Measurements from ENCODE around the gene GPC2. TPM values are rescaled to one million over a fixed set of nuclear protein-coding genes. Genes with fewer than 3 reads are reported as not detected.

The GPC2 gene
- total and polyA plus RNA-seq, 2 donors (not counting 3 experiments of a cell fraction or from before 2014, with no cell fraction given): 9.2 to 17.5 TPM

DNA sequence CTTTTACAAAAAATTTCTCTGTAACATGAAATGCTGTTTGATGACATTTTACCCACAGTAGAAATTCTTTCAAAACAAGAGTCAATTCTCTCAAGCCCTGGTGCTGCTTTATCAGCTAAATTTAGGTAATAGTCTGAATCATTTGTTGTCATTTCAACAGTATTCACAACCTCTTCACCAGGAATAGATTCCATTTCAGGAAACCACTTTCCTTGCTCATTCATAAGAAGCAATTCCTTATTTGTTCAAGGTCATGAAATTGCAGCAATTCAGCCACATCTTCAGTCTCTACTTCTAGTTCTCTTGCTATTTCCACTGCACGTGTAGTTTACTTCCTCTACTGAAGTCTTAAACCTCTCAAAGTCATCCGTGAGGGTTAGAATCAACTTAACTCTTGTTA, 14.6 kb upstream of the GPC2 start:
- H3K9ac ChIP-seq (replicated peaks; ENCODE audit: extremely low read depth, insufficient read depth, low read length): no peak overlapping the region

More for the DNA sequence above, 14.6 kb upstream of the GPC2 start:
- H2AFZ ChIP-seq (ENCODE audit: low read depth, low read length): no peak overlapping the region
- H3K27ac ChIP-seq (ENCODE audit: insufficient read depth, low read depth, low read length): no peak overlapping the region
- H3K9me3 ChIP-seq (replicated peaks; ENCODE audit: control insufficient read depth, insufficient read depth, low read length): no peaks in the 10 kb centered on the region
- dilution Hi-C loops (cut with MboI; ENCODE audit: extremely low pct_ligation_motif_present, low sequenced_read_pairs): no loop called here
- no peaks in the 10 kb centered on the region for H3K79me2 ChIP-seq (ENCODE audit: control insufficient read depth, insufficient read depth, low read length)
- peaks cover 3 to 9% of the 10 kb centered on the region in 2 experiments for H3K27me3 ChIP-seq (ENCODE audit: control insufficient read depth in 2 of 2, insufficient read depth in 2 of 2, low read length in 2 of 2)
- no peaks in the 10 kb centered on the region for H3K36me3 ChIP-seq (ENCODE audit: control insufficient read depth in 2 of 2, extremely low read depth in 1 of 2, insufficient read depth in 2 of 2, low read length in 2 of 2)
- FAIRE-seq (no peak), DNase-seq (ENCODE audit: low read depth, low spot score) (no peak)
- H3K9me1 ChIP-seq (replicated peaks; ENCODE audit: control insufficient read depth, extremely low read depth, insufficient read depth, low read length): no peaks in the 10 kb centered on the region
- no peaks in the 10 kb centered on the region for H4K20me1 ChIP-seq (replicated peaks; ENCODE audit: control insufficient read depth, extremely low read depth, insufficient read depth, low read length)
- no peak for TF ChIP-seq GATA2 (IDR thresholded peaks at IDR 0.05; ENCODE audit: insufficient read depth, insufficient read length, low read depth, low read length)
- no peak for TF ChIP-seq FOS (IDR thresholded peaks at IDR 0.05; ENCODE audit: borderline replicate concordance, insufficient read depth, low read length)
- no peak for TF ChIP-seq JUN (IDR thresholded peaks at IDR 0.05; ENCODE audit: borderline replicate concordance, insufficient read depth, insufficient read length, low read depth)
- no peak for TF ChIP-seq MAX (IDR thresholded peaks at IDR 0.05; ENCODE audit: insufficient read depth, insufficient read length)
- TF ChIP-seq EZH2 (IDR thresholded peaks at IDR 0.05; ENCODE audit: borderline replicate concordance, low read depth, low read length, severe bottlenecking): no peak
- TF ChIP-seq POLR2AphosphoS5 (IDR thresholded peaks at IDR 0.05; ENCODE audit: insufficient read depth, low read depth, low read length): no peak
- TF ChIP-seq, protein P1, sequence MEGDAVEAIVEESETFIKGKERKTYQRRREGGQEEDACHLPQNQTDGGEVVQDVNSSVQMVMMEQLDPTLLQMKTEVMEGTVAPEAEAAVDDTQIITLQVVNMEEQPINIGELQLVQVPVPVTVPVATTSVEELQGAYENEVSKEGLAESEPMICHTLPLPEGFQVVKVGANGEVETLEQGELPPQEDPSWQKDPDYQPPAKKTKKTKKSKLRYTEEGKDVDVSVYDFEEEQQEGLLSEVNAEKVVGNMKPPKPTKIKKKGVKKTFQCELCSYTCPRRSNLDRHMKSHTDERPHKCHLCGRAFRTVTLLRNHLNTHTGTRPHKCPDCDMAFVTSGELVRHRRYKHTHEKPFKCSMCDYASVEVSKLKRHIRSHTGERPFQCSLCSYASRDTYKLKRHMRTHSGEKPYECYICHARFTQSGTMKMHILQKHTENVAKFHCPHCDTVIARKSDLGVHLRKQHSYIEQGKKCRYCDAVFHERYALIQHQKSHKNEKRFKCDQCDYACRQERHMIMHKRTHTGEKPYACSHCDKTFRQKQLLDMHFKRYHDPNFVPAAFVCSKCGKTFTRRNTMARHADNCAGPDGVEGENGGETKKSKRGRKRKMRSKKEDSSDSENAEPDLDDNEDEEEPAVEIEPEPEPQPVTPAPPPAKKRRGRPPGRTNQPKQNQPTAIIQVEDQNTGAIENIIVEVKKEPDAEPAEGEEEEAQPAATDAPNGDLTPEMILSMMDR (IDR thresholded peaks at IDR 0.05; ENCODE audit: extremely low read depth in 1 of 2, insufficient read depth in 1 of 2, low read depth in 1 of 2, low read length in 2 of 2): no peak
- no peak for TF ChIP-seq MYC (IDR thresholded peaks at IDR 0.05; ENCODE audit: low read depth, low read length)
- no peak for TF ChIP-seq POLR2A (IDR thresholded peaks at IDR 0.05; ENCODE audit: low read depth, low read length)
- H3K4me2 ChIP-seq (ENCODE audit: insufficient read depth, low read length): no peak overlapping the region
- no TSS peak for BruUV-seq (replicated peaks)
- CTCF ChIA-PET: no interaction called here
- H3K4me1 ChIP-seq (ENCODE audit: control insufficient read depth, extremely low read depth, insufficient read depth, low read length): no peaks in the 10 kb centered on the region
- POLR2A ChIA-PET: no interaction called here
- no peak overlapping the region for H3K4me3 ChIP-seq (replicated peaks in 1 of 3; ENCODE audit: insufficient read depth in 1 of 3, low read depth in 1 of 3, low read length in 3 of 3)
- intact Hi-C loops (cut with micrococcal nuclease): no loop called here
